ENCODE results near the gene FBLN5. TPM values are rescaled to one million over a fixed set of nuclear protein-coding genes. Genes with fewer than 3 reads are reported as not detected.

Gene FBLN5
- total RNA-seq, 1 experiment from 2014 or later = 0.90 TPM

- Mint-ChIP-seq H3K27ac (ENCODE audit: unreplicated experiment) (no peak overlapping the region), H3K4me1 (ENCODE audit: low read depth, unreplicated experiment) (peaks cover 13% of the 10 kb centered on the region), H3K4me3 (ENCODE audit: low read depth, unreplicated experiment) (no peak overlapping the region), H3K9me3 (ENCODE audit: low read depth, unreplicated experiment) (no peaks in the 10 kb centered on the region), H3K36me3 (ENCODE audit: insufficient read depth, unreplicated experiment) (no peaks in the 10 kb centered on the region), H3K27me3 (ENCODE audit: unreplicated experiment) (no peaks in the 10 kb centered on the region)
- intact Hi-C loops (cut with micrococcal nuclease; ENCODE audit: unreplicated experiment) = no loop called here
- no TSS peak for BruUV-seq (replicated peaks)
- CTCF ChIA-PET = no interaction called here
- DNase-seq = no peak
- TF ChIP-seq, protein P1, sequence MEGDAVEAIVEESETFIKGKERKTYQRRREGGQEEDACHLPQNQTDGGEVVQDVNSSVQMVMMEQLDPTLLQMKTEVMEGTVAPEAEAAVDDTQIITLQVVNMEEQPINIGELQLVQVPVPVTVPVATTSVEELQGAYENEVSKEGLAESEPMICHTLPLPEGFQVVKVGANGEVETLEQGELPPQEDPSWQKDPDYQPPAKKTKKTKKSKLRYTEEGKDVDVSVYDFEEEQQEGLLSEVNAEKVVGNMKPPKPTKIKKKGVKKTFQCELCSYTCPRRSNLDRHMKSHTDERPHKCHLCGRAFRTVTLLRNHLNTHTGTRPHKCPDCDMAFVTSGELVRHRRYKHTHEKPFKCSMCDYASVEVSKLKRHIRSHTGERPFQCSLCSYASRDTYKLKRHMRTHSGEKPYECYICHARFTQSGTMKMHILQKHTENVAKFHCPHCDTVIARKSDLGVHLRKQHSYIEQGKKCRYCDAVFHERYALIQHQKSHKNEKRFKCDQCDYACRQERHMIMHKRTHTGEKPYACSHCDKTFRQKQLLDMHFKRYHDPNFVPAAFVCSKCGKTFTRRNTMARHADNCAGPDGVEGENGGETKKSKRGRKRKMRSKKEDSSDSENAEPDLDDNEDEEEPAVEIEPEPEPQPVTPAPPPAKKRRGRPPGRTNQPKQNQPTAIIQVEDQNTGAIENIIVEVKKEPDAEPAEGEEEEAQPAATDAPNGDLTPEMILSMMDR (IDR thresholded peaks at IDR 0.05; ENCODE audit: unreplicated experiment) = no peak
Observed at GRCh38 chr14:91884664-91885063, 62.8 kb downstream of the FBLN5 start.

DNA sequence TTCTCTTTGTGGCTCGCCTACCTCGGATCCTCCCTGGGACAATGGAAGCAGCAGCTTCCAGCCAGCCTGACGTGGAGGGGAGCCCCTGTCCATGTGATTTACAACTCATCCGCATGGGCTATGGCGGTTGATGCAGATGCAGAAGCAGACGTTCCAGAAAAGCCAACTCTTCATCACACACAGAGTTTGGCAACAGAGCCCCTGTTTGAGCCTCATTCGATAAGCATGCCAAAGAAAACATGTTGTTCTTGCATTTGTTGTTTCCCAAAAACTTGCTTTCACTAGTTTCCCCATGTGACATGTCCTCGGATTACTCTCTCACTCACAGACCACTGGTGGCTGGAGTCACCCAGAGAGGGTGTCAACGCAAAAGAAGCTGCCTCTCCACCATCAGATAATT lies 63.7 kb downstream of the FBLN5 start:
- no peaks in the 10 kb centered on the region for H3K9me3 Mint-ChIP-seq (ENCODE audit: low read depth, unreplicated experiment)
- CTCF ChIA-PET = no interaction called here
- no peaks in the 10 kb centered on the region for H3K27me3 Mint-ChIP-seq (ENCODE audit: unreplicated experiment)
- no peak overlapping the region for H3K27ac Mint-ChIP-seq (ENCODE audit: unreplicated experiment)
- no peaks in the 10 kb centered on the region for H3K36me3 Mint-ChIP-seq (ENCODE audit: insufficient read depth, unreplicated experiment)
- intact Hi-C loops (cut with micrococcal nuclease; ENCODE audit: unreplicated experiment) = no loop called here
- H3K4me1 Mint-ChIP-seq (ENCODE audit: low read depth, unreplicated experiment) = peaks cover 19% of the 10 kb centered on the region
- TF ChIP-seq, protein P1 (IDR thresholded peaks at IDR 0.05; ENCODE audit: unreplicated experiment) = no peak
- BruUV-seq (replicated peaks) = no TSS peak
- DNase-seq = no peak
- H3K4me3 Mint-ChIP-seq (ENCODE audit: low read depth, unreplicated experiment) = no peak overlapping the region

- Mint-ChIP-seq H3K36me3 (ENCODE audit: insufficient read depth, unreplicated experiment) (no peaks in the 10 kb centered on the region), H3K9me3 (ENCODE audit: low read depth, unreplicated experiment) (no peaks in the 10 kb centered on the region), H3K4me3 (ENCODE audit: low read depth, unreplicated experiment) (no peak overlapping the region), H3K27ac (ENCODE audit: unreplicated experiment) (no peak overlapping the region), H3K4me1 (ENCODE audit: low read depth, unreplicated experiment) (peaks cover 28% of the 10 kb centered on the region), H3K27me3 (ENCODE audit: unreplicated experiment) (no peaks in the 10 kb centered on the region)
- CTCF ChIA-PET = interaction anchor here (0.8 kb wide), 1 partner anchor 1184 kb away, joined by 3 read pairs; no protein-coding TSS in a partner anchor
- TF ChIP-seq, protein P1 (IDR thresholded peaks at IDR 0.05; ENCODE audit: unreplicated experiment) = no peak
- no TSS peak for BruUV-seq (replicated peaks)
- DNase-seq = no peak
- intact Hi-C loops (cut with micrococcal nuclease; ENCODE audit: unreplicated experiment) = no loop called here
Observed at GRCh38 chr14:91882776-91883175, 64.7 kb downstream of the FBLN5 start.

GRCh38 chr14:91882369-91882768 lies 65.1 kb downstream of the FBLN5 start:
- TF ChIP-seq, protein P1 (IDR thresholded peaks at IDR 0.05; ENCODE audit: unreplicated experiment) = no peak
- BruUV-seq (replicated peaks) = no TSS peak
- H3K4me1 Mint-ChIP-seq (ENCODE audit: low read depth, unreplicated experiment) = peaks cover 32% of the 10 kb centered on the region
- H3K36me3 Mint-ChIP-seq (ENCODE audit: insufficient read depth, unreplicated experiment) = no peaks in the 10 kb centered on the region
- H3K9me3 Mint-ChIP-seq (ENCODE audit: low read depth, unreplicated experiment) = no peaks in the 10 kb centered on the region
- no peak overlapping the region for H3K4me3 Mint-ChIP-seq (ENCODE audit: low read depth, unreplicated experiment)
- DNase-seq = no peak
- CTCF ChIA-PET = no interaction called here
- H3K27ac Mint-ChIP-seq (ENCODE audit: unreplicated experiment) = no peak overlapping the region
- H3K27me3 Mint-ChIP-seq (ENCODE audit: unreplicated experiment) = no peaks in the 10 kb centered on the region
- intact Hi-C loops (cut with micrococcal nuclease; ENCODE audit: unreplicated experiment) = no loop called here

Data from Calu3 (cell line).